Astrocyte of the spinal cord (primary cell): ENCODE measurements around the gene UVRAG.

Experiments used
- DNase-seq: peaks from one replicate; pipeline ENCODE4 v3.0.0; 2011; ENCODE audit warnings: low read depth, low spot score
- H3K4me3 ChIP-seq: 2 replicates; pipeline ENCODE4 v1.5.1; 2011; ENCODE audit warnings: low read depth, mild to moderate bottlenecking, low read length, moderate library complexity
- in situ Hi-C: cut with HindIII; loops from 2 replicates; pipeline ENCODE4 v1.10.0; 2017; ENCODE audit warnings: low sequenced_read_pairs
- TF ChIP-seq, protein P1 (sequence below): IDR thresholded peaks from 2 replicates; pipeline ENCODE4 v1.5.1; 2012; ENCODE audit warnings: low read depth, mild to moderate bottlenecking, low read length, inconsistent platforms

The UVRAG gene

DNA sequence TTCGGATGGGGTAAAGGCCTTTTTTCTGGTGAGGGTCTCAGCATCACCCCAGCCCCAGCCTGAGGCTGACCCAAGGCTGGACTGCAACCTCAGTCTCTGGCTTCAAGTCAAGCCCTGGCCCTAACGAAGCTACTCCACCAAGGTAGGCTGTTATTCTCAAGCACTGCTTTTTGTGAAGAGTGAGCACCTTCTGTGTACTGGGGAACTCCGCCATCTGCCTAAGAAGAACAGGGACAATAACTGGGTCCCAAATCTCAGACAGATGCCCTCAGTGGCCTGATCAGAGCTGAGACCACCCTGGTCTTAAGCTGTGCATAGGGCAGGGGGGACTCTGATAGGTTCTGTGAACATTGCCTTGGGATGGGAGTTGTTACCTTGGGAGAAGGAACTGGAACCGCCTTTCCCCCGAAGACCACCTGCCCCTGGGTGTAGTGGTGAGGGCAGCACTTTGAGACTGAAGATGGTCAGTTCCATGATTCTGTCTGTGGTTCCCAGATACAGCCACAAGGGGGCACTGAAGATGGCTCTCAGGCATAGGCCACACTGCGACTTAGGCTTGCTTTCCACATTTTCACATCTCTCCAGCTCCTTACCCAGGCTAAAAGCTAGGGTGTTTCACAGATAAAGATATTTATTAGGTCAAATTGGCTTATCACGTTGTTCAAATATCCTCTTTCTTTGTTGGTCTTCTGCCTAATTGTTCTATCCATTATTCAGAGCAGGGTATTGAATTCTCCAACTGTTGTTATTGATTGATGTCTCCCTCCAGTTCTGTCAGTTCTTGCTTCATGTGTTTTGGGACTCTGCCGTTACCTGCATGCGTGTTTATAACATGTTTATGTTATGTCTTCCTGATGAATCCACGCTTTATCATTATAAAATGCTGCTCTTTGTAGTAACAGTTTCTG, 11.8 kb upstream of the UVRAG start:
- TF ChIP-seq, protein P1, sequence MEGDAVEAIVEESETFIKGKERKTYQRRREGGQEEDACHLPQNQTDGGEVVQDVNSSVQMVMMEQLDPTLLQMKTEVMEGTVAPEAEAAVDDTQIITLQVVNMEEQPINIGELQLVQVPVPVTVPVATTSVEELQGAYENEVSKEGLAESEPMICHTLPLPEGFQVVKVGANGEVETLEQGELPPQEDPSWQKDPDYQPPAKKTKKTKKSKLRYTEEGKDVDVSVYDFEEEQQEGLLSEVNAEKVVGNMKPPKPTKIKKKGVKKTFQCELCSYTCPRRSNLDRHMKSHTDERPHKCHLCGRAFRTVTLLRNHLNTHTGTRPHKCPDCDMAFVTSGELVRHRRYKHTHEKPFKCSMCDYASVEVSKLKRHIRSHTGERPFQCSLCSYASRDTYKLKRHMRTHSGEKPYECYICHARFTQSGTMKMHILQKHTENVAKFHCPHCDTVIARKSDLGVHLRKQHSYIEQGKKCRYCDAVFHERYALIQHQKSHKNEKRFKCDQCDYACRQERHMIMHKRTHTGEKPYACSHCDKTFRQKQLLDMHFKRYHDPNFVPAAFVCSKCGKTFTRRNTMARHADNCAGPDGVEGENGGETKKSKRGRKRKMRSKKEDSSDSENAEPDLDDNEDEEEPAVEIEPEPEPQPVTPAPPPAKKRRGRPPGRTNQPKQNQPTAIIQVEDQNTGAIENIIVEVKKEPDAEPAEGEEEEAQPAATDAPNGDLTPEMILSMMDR = peak; percentile 94
- in situ Hi-C loops = no loop called here
- DNase-seq = peak; percentile 59
- H3K4me3 ChIP-seq = no peak overlapping the region

DNA sequence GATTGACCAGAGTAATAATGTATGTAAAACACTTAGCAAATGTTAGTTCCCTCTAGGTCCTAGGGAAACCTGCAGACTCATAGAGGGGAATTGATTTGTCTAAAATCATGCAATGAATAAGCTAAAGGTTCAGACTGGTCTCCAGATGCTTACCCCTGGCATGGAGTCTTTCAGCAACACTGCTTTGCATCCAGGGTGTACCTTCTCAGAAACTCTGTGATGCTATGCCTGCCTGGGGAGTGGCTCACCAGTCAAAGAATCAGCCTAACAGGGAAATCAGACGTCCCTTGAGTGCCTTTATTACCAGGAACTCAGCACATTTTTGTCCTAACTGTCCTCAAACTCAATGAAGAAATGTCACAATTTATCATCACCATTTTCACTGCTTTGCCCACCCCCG, 5.9 kb upstream of the UVRAG start:
- no peak overlapping the region for H3K4me3 ChIP-seq
- TF ChIP-seq, protein P1 = no peak
- DNase-seq = no peak
- in situ Hi-C loops = no loop called here

DNA sequence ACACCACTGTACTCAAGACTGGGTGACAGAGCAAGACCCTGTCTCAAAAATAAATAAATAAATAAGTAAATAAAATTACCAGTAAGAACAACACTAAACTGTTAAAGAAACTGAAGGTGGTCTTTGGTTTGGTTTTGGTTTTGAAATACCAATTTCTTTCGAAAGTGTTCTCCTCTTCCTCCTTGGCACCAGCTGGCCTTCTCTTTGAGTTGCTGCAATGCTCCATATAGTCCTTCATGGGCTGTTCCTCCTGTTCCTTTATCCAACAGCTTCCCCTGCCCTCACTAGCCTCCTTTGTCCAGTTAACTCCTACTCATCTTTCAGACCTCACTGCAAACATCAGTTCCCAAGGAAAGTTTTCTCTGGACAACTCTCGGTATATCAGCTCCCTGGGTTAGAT, 5.0 kb upstream of the UVRAG start:
- TF ChIP-seq, protein P1 = no peak
- in situ Hi-C loops = no loop called here
- no peak for DNase-seq
- H3K4me3 ChIP-seq = no peak overlapping the region

DNA sequence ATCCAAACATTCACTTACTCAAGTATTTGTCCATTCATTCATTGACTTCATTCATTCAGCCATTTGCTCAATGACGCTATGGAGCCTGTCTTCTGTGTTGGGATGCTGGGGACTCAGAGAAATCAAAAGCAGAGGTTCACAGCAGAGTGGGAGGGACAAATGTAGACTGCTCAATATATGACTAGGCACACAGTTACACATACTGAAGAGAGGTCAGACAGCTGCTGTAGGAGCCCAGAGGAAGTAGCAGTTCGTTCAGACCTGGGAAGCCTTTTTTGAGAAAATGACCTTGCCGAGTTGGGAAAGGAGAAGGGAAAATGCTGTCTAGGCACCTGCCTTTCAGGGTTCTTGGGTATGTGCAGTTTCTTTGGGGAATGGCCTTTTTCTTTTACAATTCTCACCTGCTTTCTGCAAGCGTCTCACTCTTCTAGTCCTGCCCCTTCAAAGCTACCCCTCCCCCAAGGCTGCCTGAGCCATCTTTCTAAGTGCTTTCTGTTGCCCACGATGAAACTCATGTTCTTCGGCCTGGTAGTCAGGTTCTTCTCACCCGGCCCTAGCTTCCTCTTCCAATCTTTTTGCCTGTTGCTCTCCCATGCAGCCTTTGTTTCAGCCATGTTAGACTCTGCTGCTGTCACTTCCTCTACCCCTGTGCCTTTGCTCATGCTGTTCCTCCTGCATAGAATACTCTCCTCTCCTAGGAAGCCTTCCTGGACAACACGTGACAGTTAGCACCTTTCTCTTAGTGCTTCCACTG, 4.2 kb upstream of the UVRAG start:
- H3K4me3 ChIP-seq = no peak overlapping the region
- no peak for DNase-seq
- TF ChIP-seq, protein P1 = no peak
- in situ Hi-C loops = no loop called here

DNA sequence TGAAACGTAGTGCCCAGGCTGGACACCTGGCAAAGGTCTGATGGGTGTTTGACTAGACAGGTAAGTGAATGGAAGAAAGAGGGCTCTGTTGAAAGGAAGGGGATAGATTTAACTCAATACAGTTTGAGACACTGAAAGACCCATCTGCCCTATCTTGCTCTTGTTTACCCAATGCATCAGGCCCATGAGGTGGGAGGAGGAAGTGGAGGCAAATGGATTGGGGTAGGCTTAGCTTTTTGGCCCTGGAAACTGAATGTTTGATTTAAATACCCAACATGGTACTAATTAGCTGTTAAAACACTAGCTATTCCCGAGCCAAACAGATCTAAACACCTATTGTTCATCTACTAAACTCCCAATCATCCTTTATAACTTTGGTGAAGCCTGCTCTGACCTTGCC, 3.5 kb upstream of the UVRAG start:
- TF ChIP-seq, protein P1 = no peak
- in situ Hi-C loops = no loop called here
- H3K4me3 ChIP-seq = no peak overlapping the region
- no peak for DNase-seq

DNA sequence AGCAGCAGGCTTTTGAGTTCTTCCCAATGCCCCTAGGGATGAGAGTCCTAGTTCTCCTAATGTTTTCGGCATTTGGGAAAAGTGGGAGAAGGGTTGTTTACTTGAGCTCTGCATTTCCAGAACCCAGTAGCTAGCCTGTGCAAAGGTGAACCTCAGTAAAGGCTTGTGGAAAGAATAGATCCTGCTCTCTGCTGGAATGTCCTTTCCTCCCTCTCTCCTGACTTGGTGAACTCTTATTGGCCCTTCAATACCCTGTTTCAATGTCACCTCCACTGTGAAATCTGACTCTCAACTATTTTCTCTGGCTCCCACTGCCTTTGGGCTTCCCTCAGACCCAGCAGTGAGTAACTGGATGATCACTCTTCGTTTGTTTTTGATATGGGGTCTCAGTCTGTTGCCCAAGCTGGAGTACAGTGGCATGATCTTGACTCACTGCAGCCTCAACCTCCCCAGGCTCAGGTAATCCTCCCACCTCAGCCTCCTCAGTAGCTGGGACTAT, 2.4 kb upstream of the UVRAG start:
- in situ Hi-C loops = no loop called here
- DNase-seq = no peak
- TF ChIP-seq, protein P1 = no peak
- no peak overlapping the region for H3K4me3 ChIP-seq
